SIG-M5 treated with dmso at 0.1 percent for 504 hours (cell line): ENCODE measurements around the gene ABCG8.
A peak's percentile ranks its signal among the peaks of the same experiment; 100 is the strongest.

ENCODE experiments used
- DNase-seq: peaks from one replicate; lab custom pipeline; 2025; ENCODE audit not compliant: unreplicated experiment; lab: John Stamatoyannopoulos, UW

ABCG8 gene

DNA sequence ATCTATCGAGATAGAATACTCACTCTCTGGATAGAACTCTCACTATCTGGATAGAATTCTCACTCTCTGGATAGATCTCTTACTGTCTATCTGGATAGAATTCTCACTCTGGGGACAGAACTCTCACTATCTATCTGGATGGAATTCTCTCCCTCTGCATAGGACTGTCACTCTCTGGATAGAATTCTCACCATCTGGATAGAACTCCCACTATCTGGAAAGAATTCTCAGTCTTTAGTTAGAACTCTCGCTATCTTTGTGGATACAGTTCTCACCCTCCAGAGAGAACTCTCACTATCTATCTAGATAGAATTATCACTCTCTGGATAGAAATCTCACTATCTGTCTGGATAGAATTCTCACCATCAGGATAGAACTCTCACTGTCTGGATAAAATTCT lies 16.5 kb downstream of the ABCG8 start:
- no peak for DNase-seq

DNA sequence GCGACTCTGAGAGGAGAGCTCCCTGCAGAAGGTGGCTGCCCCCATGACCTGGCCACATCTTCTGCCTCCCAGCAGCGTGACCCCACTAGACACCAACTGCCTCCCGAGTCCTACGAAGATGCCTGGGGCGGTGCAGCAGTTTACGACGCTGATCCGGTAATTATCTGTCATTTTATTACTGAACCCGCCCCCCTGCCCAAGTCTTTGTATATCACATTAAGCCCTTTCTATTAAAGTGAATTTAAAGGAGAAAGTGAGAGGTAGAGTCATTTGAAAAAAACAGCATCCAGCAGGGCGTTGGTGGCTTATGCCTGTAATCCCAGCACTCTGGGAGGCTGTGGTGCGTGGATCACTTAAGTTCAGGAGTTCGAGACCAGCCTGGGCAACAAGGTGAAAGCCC lies 33.4 kb downstream of the ABCG8 start:
- no peak for DNase-seq

DNA sequence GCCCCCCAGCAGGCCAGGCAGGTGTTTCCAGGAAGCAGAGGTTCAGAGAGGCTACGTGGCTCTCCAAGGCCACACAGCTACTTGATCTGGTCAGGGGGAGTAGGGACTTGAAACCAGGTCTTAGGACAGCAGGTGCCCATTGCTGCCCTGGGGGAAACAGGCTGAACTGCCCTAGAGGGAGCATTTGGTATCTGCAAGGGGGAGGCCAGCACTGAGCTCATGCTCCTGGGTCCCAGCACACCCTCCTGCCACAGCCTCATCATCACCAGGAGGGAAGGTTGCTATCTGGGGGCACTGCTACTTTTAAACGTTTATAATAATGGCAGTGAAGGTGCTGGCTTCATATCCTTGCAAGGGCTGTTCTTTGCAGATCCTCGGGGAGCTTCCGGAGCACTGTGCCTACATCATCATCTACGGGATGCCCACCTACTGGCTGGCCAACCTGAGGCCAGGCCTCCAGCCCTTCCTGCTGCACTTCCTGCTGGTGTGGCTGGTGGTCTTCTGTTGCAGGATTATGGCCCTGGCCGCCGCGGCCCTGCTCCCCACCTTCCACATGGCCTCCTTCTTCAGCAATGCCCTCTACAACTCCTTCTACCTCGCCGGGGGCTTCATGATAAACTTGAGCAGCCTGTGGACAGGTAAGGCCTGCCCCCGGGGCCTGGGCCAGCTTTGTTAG lies 36.1 kb downstream of the ABCG8 start:
- no peak for DNase-seq

DNA sequence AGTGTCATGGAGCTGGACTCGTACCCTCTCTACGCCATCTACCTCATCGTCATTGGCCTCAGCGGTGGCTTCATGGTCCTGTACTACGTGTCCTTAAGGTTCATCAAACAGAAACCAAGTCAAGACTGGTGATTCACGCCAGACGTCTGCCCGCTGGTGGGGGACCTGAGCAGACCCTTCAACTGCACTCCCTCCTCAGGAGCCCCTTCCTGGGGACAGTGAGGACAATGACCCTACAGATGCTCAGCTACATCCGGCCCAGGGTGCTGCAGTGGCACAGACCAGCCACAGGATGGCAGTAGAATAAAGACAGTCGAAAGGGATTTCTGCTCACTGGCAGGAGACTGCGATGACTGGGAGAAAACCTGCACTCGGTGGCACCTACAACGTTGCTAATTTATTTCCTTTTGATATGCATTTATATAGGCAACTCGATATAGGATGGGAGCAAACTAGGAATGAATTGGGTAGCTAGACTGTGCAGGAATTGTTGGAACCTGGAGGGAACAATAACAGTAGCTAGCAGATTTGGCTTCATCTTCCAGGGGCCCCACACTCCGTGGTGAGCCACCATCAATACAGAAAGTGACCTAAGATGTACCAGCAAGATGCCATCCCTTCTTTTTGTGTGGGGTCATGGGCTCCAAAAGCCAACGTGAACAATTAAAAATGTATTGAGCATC lies 39.2 kb downstream of the ABCG8 start:
- peak; percentile 78 for DNase-seq

DNA sequence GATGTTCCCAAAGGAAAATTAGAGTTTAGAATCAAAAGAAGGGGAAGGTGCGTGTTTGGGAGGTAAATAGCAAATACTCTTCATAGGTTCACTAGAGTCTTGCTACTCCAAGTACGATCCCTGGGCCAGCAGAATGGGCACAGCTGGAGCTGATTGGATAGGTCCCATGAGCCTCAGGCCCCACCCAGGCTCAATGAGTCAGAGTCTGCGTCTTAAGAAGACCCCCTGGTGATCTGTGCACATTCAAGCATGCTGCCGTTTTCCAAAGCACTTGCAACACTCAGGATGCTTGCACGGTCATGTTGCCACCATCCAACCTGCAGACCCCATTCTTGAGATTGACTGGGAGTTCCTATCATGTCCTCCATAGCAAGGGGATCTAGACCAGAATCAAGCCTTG lies 40.5 kb downstream of the ABCG8 start:
- peak; percentile 52 for DNase-seq

DNA sequence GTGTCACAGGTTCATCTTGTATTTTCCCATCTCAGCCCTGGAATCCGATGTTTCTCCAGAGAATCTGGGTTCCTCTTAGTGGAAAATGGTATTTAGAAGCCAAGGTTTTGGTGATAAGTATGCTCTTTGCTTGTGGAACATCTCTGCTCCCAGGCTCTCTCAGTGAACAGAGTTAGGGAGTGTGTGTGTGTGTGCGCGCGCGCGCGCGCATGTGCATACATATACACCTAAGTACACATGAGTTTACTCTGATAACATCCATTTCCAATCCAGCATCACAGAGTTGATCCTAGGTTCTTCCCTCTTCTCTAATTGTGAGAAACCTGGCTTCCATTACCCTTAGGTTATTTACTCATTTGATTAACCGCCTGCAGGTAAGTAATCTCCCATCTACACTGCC lies 41.7 kb downstream of the ABCG8 start:
- DNase-seq, result no peak

DNA sequence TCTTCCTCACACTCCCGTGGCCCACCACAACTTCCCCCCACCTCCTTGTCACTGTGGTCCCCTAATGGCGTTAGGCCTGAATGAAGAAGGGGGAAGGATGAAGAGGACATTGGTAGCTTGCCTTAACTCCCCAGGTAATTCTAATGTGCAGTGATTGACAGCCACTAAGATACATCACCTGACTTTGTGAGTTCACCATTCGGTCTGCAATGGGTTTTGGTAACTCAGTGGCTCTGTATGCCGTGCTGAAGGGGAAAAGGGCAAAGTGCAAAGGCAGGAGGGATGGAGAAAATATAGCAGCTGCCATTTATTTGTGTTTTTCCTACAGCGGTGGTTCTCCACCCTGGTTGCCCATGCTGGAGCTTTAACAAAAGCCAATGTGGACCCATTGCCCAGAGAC lies 42.2 kb downstream of the ABCG8 start:
- DNase-seq, result no peak

DNA sequence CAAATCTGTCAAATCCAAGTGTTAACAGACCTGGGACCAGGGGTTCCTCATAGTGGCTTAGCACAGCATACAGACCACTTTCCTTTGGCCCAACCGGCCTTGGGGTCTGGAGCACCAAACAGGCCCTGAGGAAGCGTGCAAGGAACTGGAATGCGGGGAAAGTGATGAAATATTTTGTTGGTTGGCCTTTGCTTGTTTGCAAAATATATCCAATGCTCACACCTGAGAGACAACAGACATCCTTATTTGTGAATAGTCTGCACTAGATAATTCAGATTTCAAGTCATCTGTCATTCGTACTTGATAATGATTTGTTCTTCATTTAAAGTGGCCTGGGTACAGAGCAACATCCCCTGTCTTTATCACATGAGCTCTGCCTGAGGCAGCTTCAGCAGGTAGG lies 43.5 kb downstream of the ABCG8 start:
- no peak for DNase-seq

DNA sequence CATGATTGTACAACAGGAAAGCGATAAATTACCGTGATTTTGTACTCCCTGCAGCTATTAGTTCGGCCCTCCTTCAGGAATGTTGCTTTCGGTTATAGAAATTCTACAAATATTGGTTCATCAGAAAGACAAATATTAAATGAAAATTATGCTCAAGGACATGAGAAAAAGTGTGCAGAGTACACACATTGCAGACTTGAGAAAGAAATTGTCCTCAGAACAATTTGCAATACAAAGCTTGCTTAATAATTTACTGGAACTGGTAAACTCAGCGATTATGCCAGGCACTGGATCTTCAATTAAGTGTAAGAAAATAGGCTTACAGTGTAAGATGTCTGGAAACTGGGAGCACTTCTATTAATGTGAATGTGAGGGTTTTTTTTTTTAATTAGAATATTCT lies 45.9 kb downstream of the ABCG8 start:
- DNase-seq, result no peak

DNA sequence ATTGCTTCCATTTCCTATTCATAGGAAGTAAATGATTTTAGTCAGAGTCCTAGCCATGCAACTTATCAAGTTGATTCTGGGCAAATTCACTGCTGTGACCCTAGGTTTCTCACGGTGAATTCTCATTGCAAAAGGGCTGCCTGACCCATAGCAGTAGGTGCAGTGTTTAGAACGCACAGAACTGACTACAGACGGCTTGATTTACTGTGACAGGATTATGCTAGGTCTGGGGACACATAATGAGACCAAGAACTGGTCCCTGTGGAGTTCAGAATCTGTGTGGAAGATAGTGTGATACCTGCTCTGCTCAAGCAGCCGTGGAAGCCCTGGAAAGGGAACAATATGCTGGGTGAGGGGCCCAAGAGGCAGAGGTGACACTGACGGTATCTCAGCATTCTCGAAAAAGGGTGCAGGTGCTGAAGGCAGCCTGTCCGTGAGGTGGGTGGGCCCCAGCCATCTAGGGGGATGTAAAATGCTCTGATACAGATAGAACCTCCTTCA lies 46.4 kb downstream of the ABCG8 start:
- DNase-seq, result no peak

DNA sequence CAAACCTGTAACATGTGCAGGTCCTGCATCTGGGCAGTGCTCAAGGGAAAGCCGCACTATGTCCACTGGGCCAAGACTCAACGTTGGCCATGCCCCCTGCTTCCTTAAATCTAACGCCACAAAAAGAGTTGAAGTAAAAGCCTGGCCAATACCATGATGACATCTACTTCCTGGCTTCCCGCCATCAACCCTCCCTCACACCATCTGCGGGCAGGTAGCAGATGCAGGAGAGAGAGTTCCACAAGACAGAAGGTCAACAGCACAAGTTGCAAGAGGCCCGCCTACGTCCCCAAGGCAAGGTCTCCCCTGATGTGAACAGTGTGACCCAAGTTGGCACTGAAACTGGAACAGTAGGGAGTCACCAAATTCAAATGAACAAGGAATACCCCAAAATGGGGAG lies 48.4 kb downstream of the ABCG8 start:
- DNase-seq, result no peak

DNA sequence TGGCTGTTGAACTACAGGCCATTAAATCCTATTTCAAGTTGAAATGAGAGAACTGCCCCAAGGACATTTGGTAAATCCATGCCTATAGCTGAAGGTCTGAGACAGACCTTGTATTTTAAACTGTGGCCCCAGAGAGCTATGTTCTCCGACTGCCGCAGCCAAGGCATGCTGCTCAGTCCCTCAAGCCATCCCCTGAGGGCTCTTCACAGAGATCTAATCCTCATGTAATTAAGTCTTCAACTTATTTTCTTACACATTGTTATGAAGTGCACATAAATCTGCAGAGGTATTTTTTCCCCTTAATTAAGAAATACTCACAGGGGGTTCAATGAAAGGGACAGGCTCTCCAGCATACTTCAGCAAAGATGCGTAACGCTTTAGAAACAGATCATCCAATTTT lies 50.6 kb downstream of the ABCG8 start:
- DNase-seq, result no peak

DNA sequence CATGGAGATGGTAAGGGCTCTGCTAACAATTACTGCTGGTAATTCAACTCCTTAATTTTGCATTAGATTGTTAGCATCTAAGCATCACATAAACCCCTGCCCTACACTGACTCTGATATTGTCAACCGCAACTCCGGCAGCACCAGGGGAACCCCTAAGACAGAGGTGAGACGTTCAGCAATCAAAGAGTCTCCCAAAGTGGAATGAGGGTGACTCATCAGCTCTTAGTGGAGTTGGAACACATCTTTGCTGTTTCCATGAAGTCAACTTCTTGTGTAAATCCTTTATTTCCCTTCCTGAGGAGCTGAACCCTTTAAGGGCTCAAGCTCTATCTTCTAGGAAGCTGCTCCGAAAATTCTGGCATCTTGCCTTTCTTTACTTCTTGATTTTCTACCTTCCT lies 52.1 kb downstream of the ABCG8 start:
- DNase-seq, result no peak

DNA sequence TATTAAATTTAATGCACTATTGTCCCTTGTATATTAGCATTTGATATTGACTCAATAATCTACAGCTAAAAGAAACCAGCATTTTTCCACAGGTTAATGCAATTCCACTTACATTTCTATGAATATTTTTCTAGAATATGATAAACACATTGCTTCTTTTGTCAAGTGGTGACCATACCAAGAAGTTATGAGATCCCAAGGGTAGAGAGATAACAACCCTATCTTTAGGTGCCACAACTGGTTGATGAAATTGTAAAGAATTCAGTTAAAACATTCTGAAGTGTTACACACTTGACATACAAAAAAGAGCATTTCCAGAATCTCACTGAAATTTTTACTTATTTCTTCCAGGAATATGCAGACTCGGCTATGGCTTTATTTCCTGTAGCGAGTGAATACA lies 56.0 kb downstream of the ABCG8 start:
- DNase-seq, result no peak

DNA sequence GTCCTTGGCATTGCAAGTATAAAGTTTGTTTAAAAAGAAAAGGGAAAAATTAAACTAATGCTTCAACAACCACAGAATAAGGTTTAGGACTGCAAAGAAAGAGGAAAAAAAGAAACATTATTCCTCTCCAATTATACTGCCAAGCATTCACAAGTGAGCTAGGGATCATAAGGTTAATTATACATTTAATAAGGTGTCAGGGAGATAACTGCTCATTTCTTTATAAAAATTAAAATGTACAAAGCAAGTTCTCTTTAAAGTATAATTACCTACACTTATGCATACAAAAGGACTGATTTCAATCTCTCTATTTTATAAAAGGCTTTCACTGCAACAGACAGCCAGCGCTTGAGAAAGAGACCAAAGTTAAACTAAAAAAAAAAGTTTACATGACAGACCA lies 58.1 kb downstream of the ABCG8 start:
- DNase-seq, result no peak

DNA sequence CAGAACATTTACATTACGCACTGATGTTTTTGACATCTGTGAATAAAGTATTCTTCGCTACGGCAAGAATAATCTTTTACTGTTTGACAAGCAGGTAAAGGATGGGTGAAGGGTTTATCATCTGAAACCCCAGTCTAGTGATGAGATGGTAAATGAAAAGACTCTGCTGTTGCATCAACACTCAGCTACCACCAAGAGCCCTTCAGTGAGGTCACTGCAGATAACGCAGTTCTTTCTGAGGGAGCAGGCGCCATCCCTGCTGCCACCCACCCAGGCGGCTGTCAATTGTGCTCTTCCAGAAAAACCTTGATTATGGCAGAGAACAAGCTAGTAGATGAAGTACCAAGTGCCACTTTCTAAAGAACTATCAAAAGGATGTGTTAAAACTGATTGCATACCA lies 58.7 kb downstream of the ABCG8 start:
- DNase-seq, result no peak

DNA sequence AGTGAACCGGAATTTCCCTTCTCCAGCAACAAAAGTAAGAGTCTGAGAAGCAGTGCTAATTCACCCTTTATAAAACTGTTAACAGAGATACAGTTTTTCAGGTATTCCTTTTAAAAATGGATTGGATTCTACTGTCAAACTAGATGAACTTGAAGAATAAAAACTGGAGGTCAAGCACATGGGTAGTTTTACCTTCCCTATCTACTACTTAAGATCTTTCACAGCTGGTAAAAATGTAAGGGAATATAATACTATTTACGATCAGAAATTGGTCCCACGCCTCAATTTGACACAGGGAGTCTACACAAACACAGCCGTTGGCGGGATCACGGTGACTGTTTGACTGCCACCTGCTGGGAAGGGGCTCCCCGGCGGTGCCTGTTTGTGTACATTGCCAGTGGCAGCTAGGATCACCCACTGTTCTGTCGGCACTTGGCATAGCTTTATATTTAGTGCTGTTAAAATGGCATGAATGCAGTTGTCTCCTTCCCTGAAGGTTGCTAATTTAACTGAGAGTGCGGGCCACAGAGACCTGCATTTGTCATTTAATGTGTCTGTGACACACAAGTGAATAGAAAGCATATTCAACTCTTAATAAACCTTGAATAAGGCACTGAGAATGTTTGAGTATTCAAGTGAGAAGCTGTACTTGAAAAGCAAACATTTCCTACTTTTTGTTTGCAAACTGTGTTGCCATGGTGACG lies 59.5 kb downstream of the ABCG8 start:
- no peak for DNase-seq

DNA sequence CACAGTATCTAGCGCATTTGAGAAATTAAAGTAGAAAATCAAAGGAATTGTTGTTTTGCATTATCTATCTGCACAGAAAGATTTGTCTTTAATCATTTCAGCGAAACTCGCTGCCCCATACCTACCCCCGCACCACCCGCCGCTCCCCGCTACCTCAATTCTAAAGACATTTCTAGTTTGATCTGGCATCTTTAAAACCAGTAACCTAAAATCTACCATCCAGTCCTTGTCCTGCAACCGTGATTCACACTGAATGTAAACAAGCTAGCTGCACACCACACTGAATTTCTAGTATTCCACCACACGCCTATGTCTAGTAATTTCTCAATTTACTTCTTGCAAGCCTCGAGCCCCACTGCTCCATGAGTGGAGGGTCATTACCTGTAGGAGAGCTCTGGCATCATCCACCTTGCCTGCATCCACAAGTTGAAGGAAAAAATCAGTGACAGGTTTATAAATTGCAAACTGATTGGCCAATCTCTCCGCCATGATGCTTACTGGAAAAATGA lies 60.1 kb downstream of the ABCG8 start:
- no peak for DNase-seq

DNA sequence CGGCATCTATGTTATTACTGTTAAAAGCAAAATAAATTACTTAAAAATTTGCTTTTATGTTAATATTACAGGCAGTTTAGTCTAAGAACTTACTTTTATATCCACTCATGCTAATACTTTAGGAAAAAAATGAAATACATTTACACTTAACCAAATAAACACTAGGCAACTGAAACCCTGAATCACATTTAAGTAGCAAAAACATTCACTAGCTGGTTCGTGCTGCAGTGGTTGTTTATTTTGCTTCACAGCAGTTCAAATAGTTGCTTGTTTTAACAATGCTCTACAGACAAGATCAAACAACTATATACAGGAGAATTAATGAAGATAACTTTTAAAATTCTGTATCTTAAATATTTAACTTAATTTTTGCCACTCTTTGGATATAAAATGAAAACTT lies 60.8 kb downstream of the ABCG8 start:
- no peak for DNase-seq

DNA sequence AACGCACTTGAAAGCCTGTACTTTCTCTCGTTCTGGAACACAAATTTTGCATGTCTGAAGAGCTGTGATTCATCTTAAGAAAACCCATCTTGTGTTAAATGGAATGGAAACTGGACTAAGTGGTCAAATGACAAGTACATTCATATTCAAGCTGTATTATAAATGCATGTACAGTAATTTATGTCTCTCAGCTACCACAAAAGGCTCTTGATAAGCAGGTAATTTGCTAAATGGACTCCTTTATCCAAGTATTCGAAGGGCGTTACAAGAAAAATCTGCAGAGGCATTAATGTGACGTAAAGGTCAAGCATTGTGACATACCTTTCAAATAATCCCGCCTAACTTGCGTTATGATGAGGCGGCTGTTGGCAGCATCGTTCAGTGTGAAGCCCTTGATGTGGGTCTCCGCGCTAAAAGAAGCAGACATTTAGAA lies 66.6 kb downstream of the ABCG8 start:
- no peak for DNase-seq

DNA sequence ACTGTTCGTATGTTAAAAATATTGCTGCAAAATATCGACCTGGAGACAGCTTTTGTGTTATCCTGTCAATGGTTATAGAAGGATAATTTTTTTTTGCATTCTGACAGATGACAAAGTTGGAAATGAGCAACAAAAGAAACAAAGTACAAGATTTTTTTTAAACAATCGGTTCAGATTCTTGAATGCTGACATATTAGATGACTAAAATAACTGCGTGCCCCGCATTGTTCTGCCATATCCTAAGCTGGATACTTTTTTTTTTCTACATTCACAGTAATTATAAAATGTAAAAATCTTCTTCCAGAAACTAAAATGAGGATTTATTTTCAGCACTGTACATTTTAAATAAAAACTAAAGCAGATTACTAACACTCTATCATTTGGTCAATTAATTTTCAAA lies 67.1 kb downstream of the ABCG8 start:
- no peak for DNase-seq
